ENCODE measurements around the gene PPM1J.

PPM1J gene

GRCh38 chr1:112688781-112689193, 26.3 kb downstream of the PPM1J start:
- H3K4me3 ChIP-seq (ENCODE audit: insufficient read depth, low read depth, low read length): no peak overlapping the region
- no peaks in the 10 kb centered on the region for H3K4me1 ChIP-seq (ENCODE audit: control insufficient read depth, insufficient read depth, low read length)
- H3K9me3 ChIP-seq (ENCODE audit: control insufficient read depth, low read length): no peaks in the 10 kb centered on the region
- WGBS, 2 experiments: 84 to 87% methylated on average over 13 of the region's 13 CpGs
- no peak overlapping the region for H3K27ac ChIP-seq (ENCODE audit: insufficient read depth, low read depth, low read length, poor library complexity, severe bottlenecking)
- peaks cover 14% of the 10 kb centered on the region for H3K36me3 ChIP-seq (ENCODE audit: control insufficient read depth, insufficient read depth, low read length)
- no peaks in the 10 kb centered on the region for H3K27me3 ChIP-seq (ENCODE audit: control insufficient read depth, insufficient read depth, low read length, poor library complexity, severe bottlenecking)

GRCh38 chr1:112687785-112688496, 27.2 kb downstream of the PPM1J start:
- Histone ChIP-seq H3K4me3 (ENCODE audit: insufficient read depth, low read depth, low read length) (no peak overlapping the region), H3K36me3 (ENCODE audit: control insufficient read depth, insufficient read depth, low read length) (peaks cover 14% of the 10 kb centered on the region), H3K27ac (ENCODE audit: insufficient read depth, low read depth, low read length, poor library complexity, severe bottlenecking) (no peak overlapping the region), H3K4me1 (ENCODE audit: control insufficient read depth, insufficient read depth, low read length) (no peaks in the 10 kb centered on the region), H3K27me3 (ENCODE audit: control insufficient read depth, insufficient read depth, low read length, poor library complexity, severe bottlenecking) (no peaks in the 10 kb centered on the region), H3K9me3 (ENCODE audit: control insufficient read depth, low read length) (no peaks in the 10 kb centered on the region)
- WGBS, 2 experiments: 94 to 96% methylated on average over 13 of the region's 13 CpGs

- 94 to 95% methylated on average over 4 of the region's 4 CpGs for WGBS, 2 experiments
- H3K4me1 ChIP-seq (ENCODE audit: control insufficient read depth, insufficient read depth, low read length): no peaks in the 10 kb centered on the region
- H3K4me3 ChIP-seq (ENCODE audit: insufficient read depth, low read depth, low read length): no peak overlapping the region
- H3K36me3 ChIP-seq (ENCODE audit: control insufficient read depth, insufficient read depth, low read length): peaks cover 8% of the 10 kb centered on the region
- H3K27ac ChIP-seq (ENCODE audit: insufficient read depth, low read depth, low read length, poor library complexity, severe bottlenecking): no peak overlapping the region
- no peaks in the 10 kb centered on the region for H3K27me3 ChIP-seq (ENCODE audit: control insufficient read depth, insufficient read depth, low read length, poor library complexity, severe bottlenecking)
- H3K9me3 ChIP-seq (ENCODE audit: control insufficient read depth, low read length): no peaks in the 10 kb centered on the region
Measured at GRCh38 chr1:112687361-112687760, 27.8 kb downstream of the PPM1J start.

- no peaks in the 10 kb centered on the region for H3K27me3 ChIP-seq (ENCODE audit: control insufficient read depth, insufficient read depth, low read length, poor library complexity, severe bottlenecking)
- peaks cover 7% of the 10 kb centered on the region for H3K36me3 ChIP-seq (ENCODE audit: control insufficient read depth, insufficient read depth, low read length)
- no peak overlapping the region for H3K27ac ChIP-seq (ENCODE audit: insufficient read depth, low read depth, low read length, poor library complexity, severe bottlenecking)
- no peak overlapping the region for H3K4me3 ChIP-seq (ENCODE audit: insufficient read depth, low read depth, low read length)
- H3K4me1 ChIP-seq (ENCODE audit: control insufficient read depth, insufficient read depth, low read length): no peaks in the 10 kb centered on the region
- WGBS, 2 experiments: 90 to 92% methylated on average over 4 of the region's 4 CpGs
- no peaks in the 10 kb centered on the region for H3K9me3 ChIP-seq (ENCODE audit: control insufficient read depth, low read length)
Measured at GRCh38 chr1:112686835-112687234, 28.3 kb downstream of the PPM1J start.

- Histone ChIP-seq H3K4me3 (ENCODE audit: insufficient read depth, low read depth, low read length) (no peak overlapping the region), H3K27me3 (ENCODE audit: control insufficient read depth, insufficient read depth, low read length, poor library complexity, severe bottlenecking) (no peaks in the 10 kb centered on the region), H3K9me3 (ENCODE audit: control insufficient read depth, low read length) (no peaks in the 10 kb centered on the region), H3K4me1 (ENCODE audit: control insufficient read depth, insufficient read depth, low read length) (no peaks in the 10 kb centered on the region), H3K27ac (ENCODE audit: insufficient read depth, low read depth, low read length, poor library complexity, severe bottlenecking) (no peak overlapping the region), H3K36me3 (ENCODE audit: control insufficient read depth, insufficient read depth, low read length) (peaks cover 4% of the 10 kb centered on the region)
- 82 to 85% methylated on average over 3 of the region's 3 CpGs for WGBS, 2 experiments
Measured at GRCh38 chr1:112686417-112686816, 28.7 kb downstream of the PPM1J start.

GRCh38 chr1:112685913-112686312, 29.2 kb downstream of the PPM1J start:
- no peaks in the 10 kb centered on the region for H3K27me3 ChIP-seq (ENCODE audit: control insufficient read depth, insufficient read depth, low read length, poor library complexity, severe bottlenecking)
- 92 to 93% methylated on average over 5 of the region's 5 CpGs for WGBS, 2 experiments
- no peaks in the 10 kb centered on the region for H3K9me3 ChIP-seq (ENCODE audit: control insufficient read depth, low read length)
- no peaks in the 10 kb centered on the region for H3K4me1 ChIP-seq (ENCODE audit: control insufficient read depth, insufficient read depth, low read length)
- peaks cover 3% of the 10 kb centered on the region for H3K36me3 ChIP-seq (ENCODE audit: control insufficient read depth, insufficient read depth, low read length)
- H3K27ac ChIP-seq (ENCODE audit: insufficient read depth, low read depth, low read length, poor library complexity, severe bottlenecking): no peak overlapping the region
- H3K4me3 ChIP-seq (ENCODE audit: insufficient read depth, low read depth, low read length): no peak overlapping the region

- Histone ChIP-seq H3K27ac (ENCODE audit: insufficient read depth, low read depth, low read length, poor library complexity, severe bottlenecking) (no peak overlapping the region), H3K36me3 (ENCODE audit: control insufficient read depth, insufficient read depth, low read length) (no peaks in the 10 kb centered on the region), H3K27me3 (ENCODE audit: control insufficient read depth, insufficient read depth, low read length, poor library complexity, severe bottlenecking) (no peaks in the 10 kb centered on the region), H3K4me3 (ENCODE audit: insufficient read depth, low read depth, low read length) (no peak overlapping the region), H3K9me3 (ENCODE audit: control insufficient read depth, low read length) (no peaks in the 10 kb centered on the region), H3K4me1 (ENCODE audit: control insufficient read depth, insufficient read depth, low read length) (peaks cover 4% of the 10 kb centered on the region)
- WGBS, 2 experiments: 82 to 85% methylated on average over 3 of the region's 3 CpGs
Measured at GRCh38 chr1:112678605-112679004, 36.5 kb downstream of the PPM1J start.

- H3K9me3 ChIP-seq (ENCODE audit: control insufficient read depth, low read length): no peaks in the 10 kb centered on the region
- H3K36me3 ChIP-seq (ENCODE audit: control insufficient read depth, insufficient read depth, low read length): no peaks in the 10 kb centered on the region
- 97% methylated on average over 4 of the region's 4 CpGs for WGBS, 2 experiments
- H3K27me3 ChIP-seq (ENCODE audit: control insufficient read depth, insufficient read depth, low read length, poor library complexity, severe bottlenecking): no peaks in the 10 kb centered on the region
- no peak overlapping the region for H3K4me3 ChIP-seq (ENCODE audit: insufficient read depth, low read depth, low read length)
- no peak overlapping the region for H3K27ac ChIP-seq (ENCODE audit: insufficient read depth, low read depth, low read length, poor library complexity, severe bottlenecking)
- H3K4me1 ChIP-seq (ENCODE audit: control insufficient read depth, insufficient read depth, low read length): peaks cover 4% of the 10 kb centered on the region
Measured at GRCh38 chr1:112677501-112677900, 37.6 kb downstream of the PPM1J start.

- WGBS, 2 experiments: 96 to 97% methylated on average over 3 of the region's 3 CpGs
- H3K27ac ChIP-seq (ENCODE audit: insufficient read depth, low read depth, low read length, poor library complexity, severe bottlenecking): no peak overlapping the region
- no peaks in the 10 kb centered on the region for H3K9me3 ChIP-seq (ENCODE audit: control insufficient read depth, low read length)
- no peaks in the 10 kb centered on the region for H3K36me3 ChIP-seq (ENCODE audit: control insufficient read depth, insufficient read depth, low read length)
- H3K4me3 ChIP-seq (ENCODE audit: insufficient read depth, low read depth, low read length): no peak overlapping the region
- H3K27me3 ChIP-seq (ENCODE audit: control insufficient read depth, insufficient read depth, low read length, poor library complexity, severe bottlenecking): no peaks in the 10 kb centered on the region
- H3K4me1 ChIP-seq (ENCODE audit: control insufficient read depth, insufficient read depth, low read length): peaks cover 4% of the 10 kb centered on the region
Measured at GRCh38 chr1:112676543-112676942, 38.6 kb downstream of the PPM1J start.

GRCh38 chr1:112675728-112676381, 39.3 kb downstream of the PPM1J start:
- WGBS, 2 experiments: 71% methylated on average over 6 to 7 of the region's 7 CpGs
- H3K4me3 ChIP-seq (ENCODE audit: insufficient read depth, low read depth, low read length): peak overlapping the region; percentile 88
- H3K4me1 ChIP-seq (ENCODE audit: control insufficient read depth, insufficient read depth, low read length): peaks cover 4% of the 10 kb centered on the region
- H3K36me3 ChIP-seq (ENCODE audit: control insufficient read depth, insufficient read depth, low read length): no peaks in the 10 kb centered on the region
- H3K27me3 ChIP-seq (ENCODE audit: control insufficient read depth, insufficient read depth, low read length, poor library complexity, severe bottlenecking): no peaks in the 10 kb centered on the region
- H3K27ac ChIP-seq (ENCODE audit: insufficient read depth, low read depth, low read length, poor library complexity, severe bottlenecking): no peak overlapping the region
- no peaks in the 10 kb centered on the region for H3K9me3 ChIP-seq (ENCODE audit: control insufficient read depth, low read length)
